ENCODE results near the gene MN1. TPM values are rescaled to one million over a fixed set of nuclear protein-coding genes. Genes with fewer than 3 reads are reported as not detected.

Gene MN1
- total RNA-seq, 1 donor, result 55.9 TPM

- DNase-seq (ENCODE audit: low read depth), result no peak
- no peak for TF ChIP-seq CTCF (IDR thresholded peaks at IDR 0.05; ENCODE audit: insufficient read depth, low read length)
- H3K4me3 ChIP-seq (ENCODE audit: low read depth, low read length), result no peak overlapping the region
Measured at GRCh38 chr22:27751277-27752070, 50.1 kb downstream of the MN1 start.

DNA sequence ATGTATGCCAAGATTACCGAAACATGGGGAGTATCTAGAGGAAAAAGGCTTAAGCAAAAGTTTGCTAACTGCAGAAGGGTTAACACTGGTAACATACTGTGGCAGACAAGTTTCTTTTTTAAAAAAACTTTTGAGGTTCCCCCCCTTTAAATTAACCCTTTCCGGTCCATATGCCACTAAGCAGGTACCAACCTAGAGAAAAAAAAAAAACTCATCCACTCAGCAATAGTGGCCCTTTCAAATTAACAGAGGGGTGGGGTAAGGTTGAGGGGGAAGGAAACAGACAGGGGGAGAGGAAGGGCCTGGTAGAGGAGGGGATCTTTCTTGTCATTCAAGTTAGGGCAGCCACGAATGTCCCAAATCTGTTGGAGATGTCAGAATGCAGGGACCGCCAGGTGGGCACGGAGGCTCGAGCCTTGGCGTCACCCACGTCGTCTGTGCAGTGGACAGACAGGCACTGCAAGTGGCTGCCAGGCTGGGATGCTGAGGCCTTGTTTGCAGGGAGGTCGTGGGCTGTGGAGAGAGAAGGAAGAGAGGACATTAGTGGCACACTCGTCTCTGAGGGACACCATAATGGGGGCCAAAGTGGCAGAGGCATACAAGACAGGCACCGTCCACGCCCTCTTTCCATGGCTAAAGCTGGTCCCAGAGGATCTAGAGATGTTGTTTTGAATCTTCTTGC lies 50.8 kb downstream of the MN1 start:
- no peak overlapping the region for H3K4me3 ChIP-seq (ENCODE audit: low read depth, low read length)
- peak; percentile 37 for DNase-seq (ENCODE audit: low read depth)
- TF ChIP-seq CTCF (IDR thresholded peaks at IDR 0.05; ENCODE audit: insufficient read depth, low read length), result no peak

DNA sequence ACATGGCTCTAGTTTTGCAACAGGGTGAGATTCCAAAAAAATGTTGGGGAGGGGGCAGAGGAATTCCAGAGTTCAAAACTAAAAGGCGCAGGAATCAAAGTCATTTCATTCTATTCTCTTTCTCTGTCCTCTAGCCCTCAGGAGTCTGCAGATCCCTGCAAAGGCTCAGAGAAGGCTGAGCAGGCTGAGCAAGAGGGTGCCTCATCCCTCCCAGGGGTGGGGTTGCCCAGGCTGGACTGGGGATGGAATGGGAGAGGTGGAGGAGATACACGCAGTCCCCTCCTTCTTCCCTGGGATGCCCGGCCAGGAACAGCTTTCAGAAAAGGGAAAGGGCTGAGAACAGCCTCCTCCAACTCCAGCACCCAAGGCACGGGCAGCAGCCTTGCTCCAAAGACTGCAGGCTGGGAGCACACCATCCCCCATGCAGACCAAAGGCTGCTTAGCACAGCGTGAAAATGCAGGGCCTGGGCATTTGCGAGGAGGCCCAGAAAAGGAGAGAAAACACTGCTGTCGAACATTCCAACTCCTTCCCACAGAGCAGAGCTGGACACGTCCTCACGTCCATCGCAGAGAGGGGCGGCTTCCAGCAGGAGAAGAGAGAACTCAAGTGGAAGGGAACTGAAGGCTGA lies 51.8 kb downstream of the MN1 start:
- peak; percentile 71 for DNase-seq (ENCODE audit: low read depth)
- TF ChIP-seq CTCF (IDR thresholded peaks at IDR 0.05; ENCODE audit: insufficient read depth, low read length), result no peak
- H3K4me3 ChIP-seq (ENCODE audit: low read depth, low read length), result no peak overlapping the region

- H3K4me3 ChIP-seq (ENCODE audit: low read depth, low read length), result peak overlapping the region; percentile 32
- peak; percentile 86 for DNase-seq (ENCODE audit: low read depth)
- no peak for TF ChIP-seq CTCF (IDR thresholded peaks at IDR 0.05; ENCODE audit: insufficient read depth, low read length)
Measured at GRCh38 chr22:27748751-27749191, 52.8 kb downstream of the MN1 start.

GRCh38 chr22:27748349-27748748 lies 53.2 kb downstream of the MN1 start:
- H3K4me3 ChIP-seq (ENCODE audit: low read depth, low read length), result no peak overlapping the region
- peak; percentile 78 for DNase-seq (ENCODE audit: low read depth)
- no peak for TF ChIP-seq CTCF (IDR thresholded peaks at IDR 0.05; ENCODE audit: insufficient read depth, low read length)

DNA sequence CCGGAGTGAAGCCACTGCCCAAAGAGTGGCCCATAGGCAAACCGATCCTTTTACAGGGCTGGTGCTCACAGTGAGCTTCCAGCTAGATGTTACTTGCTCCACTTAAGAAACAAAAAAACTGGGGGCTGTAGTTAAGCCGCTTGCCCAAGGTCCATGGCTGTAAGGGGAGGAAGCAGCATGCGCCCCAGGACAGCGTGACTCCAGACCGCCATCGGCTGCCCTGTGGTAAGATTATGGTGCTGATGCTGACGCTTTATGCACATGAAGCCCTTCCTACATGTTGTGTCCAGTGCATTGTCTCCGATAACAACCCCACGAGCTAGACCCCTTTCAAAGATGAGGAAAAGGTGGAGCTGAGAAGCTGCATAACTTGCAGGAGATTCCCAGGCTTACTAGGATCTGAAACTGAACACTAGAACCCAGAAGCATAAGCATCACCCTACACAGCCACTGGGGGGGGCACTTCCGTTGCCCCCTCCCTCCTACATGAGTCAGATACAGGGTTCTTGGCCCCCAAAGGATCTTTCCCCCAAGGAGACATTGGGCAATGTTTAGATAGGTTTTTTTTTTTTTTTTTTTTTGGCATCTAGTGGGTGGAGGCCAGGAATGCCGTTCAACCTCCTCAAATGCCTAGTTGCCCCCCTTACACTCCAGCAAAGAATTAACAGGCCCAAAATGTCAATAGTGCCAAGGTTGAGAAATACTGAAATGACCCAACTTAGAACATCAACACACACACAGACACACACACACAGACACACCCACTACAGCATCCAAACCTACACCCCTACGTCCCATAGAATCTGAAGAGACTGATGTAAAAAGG lies 53.9 kb downstream of the MN1 start:
- peak; percentile 85 for DNase-seq (ENCODE audit: low read depth)
- H3K4me3 ChIP-seq (ENCODE audit: low read depth, low read length), result no peak overlapping the region
- peak; percentile 59 for TF ChIP-seq CTCF (IDR thresholded peaks at IDR 0.05; ENCODE audit: insufficient read depth, low read length)
